NCI-H345 treated with DMSO at 0.1 percent for 48 hours (cell line): Measurements from ENCODE around the gene MFN1.
A peak's percentile ranks its signal among the peaks of the same experiment; 100 is the strongest.
"Not testable (repeated sequence)": the region's sequence is repeated elsewhere in the genome, so short reads cannot be mapped to it uniquely, and the experiment has no call there.

ENCODE experiments used
- DNase-seq: peaks from one replicate; lab custom pipeline; 2025; ENCODE audit not compliant: unreplicated experiment; lab: John Stamatoyannopoulos, UW

MFN1 gene

DNA sequence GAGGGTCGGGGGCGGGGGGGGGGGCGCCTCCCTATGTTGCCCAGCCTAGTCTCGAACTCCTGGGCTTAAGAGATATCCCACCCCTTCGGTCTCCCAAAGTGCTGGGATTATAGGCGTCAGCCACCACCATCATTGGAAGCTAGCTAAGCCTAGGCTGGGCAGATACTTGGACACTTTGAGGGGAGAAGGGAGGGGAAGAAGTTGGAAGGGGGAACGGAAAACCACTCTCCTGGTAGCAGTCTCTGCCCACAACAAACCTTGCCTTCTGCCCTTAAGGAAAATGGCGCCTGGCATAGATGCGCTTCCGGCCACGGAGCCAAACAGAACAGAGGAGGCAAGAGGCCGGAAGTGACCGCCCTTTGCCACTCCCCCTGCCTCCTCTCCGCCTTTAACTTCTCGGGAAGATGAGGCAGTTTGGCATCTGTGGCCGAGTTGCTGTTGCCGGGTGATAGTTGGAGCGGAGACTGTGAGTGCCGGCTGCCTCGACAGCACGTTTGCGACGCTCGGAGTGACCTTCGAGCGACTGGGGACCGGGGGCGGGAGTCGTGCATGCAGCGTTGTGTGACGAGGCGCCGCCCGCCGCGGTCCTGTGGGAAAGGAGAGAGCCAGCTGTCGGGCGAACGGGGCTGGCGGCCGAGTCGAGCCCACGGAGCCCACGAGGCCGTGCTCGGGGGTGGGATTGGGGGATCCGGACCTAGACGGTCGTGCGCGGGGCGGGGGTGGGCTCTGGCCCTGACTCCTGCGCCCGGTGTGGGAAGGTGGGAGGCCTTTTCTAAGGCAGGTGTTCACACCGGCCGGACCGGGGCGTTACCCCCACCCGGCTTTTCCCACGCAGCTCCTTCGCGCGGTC lies at the start of gene MFN1:
TSS of gene MFN1 (plus strand) at position 365 of the 850 bp plus-strand sequence. CDS start 1,143 bp downstream, outside the sequence.
- DNase-seq: peak; percentile 98

DNA sequence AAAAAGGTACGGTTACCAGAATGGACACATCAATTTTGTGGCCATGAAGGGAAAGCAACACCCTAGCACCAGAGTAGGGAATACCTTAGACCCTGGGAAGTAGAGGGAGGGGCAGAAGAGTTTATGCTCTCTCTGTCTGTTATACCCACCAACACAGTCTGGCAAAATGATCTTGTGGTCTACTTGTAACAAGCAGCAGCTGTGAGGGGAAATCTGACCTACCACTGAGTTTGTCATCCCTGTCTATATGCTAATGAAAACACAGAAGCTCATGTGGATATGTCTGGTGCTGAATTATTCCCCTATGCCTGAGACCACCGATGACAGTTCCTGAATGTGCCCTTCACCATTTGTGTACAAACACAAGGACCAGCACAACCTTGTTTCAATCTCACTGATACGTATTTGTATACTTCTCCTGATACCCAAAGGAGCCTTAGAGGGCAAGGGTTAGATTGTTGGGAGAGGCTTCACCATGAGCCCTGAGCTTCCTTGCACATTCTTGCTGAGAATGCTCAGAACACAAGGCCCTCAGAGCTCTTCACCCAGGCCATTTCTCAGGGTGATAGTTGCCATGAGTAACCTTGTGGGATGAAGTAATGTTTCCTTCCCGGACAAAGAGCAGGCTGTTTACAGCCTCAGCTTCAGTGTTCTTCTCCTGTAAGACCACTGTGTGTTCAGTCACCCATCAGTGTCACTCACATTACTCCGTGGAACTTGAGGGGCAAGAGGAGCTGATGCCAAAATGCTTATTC lies 49.4 kb upstream of the MFN1 start:
- no peak for DNase-seq

DNA sequence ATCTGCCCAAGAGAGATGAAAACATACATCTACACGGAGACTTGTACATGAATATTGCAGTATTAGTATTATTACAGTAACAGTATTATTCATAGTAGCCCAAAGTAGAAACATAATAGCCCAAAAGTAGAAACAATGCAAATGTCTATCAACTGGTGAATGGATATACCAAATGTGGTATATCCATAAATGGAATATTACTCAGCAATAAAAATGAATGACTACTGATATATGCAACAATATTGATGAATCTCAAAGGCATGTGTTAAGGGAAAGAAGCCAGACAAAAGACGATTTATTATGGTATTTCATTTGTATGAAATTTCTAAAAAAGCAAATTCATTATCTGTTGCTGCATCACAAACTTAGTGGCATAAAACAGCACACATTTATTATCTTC lies 48.2 kb upstream of the MFN1 start:
- no peak for DNase-seq

DNA sequence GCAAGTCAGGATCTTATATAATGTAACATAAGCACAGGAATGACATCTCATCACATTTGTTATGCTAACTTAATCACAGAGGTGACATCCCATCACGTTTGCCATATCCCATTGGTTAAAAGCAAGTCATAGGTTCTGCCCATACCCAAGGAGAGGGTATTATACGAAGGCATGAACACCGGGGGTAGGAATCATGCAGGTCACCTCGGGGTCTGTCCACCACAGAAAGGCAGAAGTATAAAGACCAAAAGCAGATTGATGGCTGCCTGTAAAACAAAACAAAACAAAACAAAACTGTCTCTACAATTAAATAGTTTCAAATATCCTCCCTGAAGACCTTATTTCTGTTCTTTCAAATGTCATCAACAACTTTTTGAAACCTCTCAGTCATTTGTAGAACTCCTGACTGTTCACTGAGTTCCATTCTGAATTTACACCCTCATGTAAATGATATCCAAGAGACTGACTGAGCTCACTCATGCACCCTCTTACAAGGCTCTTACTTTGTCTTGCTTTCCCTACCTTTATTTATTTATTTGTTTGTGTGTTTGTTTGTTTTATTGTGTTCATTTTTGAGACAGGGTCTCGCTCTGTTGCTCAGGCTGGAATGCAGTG lies 47.4 kb upstream of the MFN1 start:
- DNase-seq: no peak

DNA sequence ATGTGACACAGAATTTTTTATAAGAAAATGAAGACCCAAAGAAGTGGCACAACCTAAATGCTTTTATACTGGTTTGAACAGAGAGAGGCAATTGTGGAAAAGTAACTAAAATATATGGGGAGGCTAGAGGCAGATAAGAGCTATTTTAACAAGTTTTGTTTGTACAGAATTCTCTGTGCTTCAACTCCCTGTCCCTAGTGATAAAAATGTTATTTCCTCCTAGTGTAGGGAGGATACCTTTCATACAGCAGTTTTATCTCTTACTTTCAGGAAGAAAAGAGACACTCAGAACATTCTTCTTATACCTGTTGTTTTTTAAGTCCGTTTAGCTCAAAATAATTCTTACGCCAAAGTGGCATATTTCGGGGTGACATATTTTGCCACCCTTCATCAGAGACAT lies 45.9 kb upstream of the MFN1 start:
- no peak for DNase-seq

DNA sequence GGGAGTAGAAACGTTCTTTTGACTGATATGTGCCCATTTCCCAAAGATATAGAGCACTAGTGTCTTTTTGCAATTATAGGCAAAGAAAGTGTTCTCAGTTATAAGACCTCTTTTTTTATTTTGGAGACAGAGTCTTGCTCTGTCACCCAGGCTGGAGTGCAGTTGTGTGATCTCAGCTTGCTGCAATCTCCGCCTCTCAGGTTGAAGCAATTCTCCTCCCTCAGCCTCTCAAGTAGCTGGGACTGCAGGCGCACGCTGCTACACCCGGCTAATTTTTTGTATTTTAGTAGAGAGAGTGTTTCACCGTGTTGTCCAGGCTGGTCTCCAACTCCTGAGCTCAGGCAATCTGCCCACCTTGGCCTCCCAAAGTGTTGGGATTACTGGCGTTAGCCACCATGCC lies 45.4 kb upstream of the MFN1 start:
- no peak for DNase-seq

DNA sequence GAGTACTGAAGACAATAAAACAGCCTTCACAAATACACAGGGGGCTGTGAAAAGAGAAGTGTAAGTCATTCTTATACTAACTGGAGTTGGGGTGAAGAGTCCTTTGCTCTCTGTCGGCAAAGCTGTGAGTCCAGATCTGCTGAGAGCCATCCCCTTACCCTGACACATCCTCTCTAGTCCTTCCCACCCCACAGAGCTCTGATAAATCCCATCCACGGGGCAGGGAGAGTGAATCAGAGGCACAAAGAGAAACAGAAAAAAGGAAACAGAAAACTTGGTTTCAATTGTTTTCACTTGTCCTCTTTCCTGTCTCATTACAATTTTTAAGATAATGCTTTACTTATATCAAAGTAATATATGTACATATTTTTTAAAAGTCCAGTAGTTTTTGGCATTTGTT lies 42.9 kb upstream of the MFN1 start:
- DNase-seq: no peak

DNA sequence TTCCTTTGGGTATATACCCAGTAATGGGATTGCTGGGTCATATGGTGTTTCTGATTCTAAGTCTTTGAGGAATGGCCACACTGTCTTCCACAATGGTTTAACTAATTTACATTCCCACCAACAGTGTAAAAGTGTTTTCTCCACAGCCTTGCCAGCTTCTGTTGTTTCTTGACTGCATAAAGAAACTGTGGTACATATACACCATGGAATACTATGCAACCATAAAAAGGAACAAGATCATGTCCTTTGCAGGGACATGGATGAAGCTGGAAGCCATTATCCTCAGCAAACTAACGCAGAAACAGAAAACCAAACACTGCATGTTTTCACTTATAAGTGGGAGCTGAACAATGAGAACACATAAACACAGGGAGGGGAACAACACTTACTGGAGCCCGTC lies 40.1 kb upstream of the MFN1 start:
- DNase-seq: not testable (repeated sequence)

DNA sequence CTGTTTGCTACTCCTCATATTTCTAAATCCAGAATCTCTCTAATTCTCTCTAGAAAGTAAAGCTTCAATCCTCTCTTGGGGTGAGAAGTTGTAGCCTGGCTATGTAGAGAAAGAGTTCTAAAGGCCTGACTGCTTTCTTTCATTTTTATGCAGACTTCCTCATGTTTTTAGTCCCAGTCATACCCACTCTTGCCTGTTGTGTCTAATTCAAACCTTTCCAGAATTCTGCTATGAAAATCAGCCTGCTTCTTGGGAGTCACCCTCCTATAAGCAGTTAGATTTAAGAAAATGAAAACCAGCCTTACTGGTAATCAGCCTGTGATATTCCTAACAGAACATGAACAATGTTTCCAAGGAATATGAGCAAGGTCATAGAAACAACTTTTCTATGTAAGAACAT lies 39.5 kb upstream of the MFN1 start:
- no peak for DNase-seq

DNA sequence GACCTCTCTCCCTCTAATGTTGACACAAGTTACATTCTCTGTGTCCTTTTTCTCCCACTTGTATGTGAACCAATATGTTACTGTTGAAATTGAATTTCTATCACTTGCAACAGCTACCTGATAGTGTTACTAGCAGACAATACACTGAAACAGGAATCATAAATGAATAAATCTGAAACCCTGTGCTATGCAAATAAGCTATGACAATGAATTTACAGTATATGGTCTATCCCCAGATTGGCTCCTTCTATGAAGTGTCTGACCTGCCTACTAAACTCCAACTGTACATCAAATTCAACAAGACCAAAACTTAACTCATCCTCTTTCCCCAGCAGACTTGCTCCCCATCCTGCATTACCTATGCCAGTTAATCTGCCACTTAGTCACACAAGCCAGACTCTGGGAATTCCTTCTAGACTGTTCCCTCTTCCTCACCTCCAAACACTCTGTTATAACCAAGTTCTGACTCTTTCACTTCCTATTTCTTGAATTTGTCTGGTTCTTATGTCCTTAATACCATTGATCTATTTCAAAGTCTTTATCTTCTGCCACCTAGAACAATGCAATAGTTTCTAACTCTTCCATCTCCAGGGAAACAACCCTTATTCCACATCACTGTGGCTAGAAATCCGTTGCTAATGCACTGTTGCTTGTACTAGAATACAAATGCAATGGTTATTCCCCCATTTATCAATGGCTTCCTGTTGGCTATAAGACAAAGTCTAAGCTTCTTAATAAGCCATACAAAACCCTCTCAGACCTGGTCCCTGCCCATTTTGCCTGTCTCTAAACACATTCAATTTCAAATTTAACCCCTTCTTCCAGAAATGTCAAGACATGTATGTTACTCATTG lies 38.1 kb upstream of the MFN1 start:
- no peak for DNase-seq

DNA sequence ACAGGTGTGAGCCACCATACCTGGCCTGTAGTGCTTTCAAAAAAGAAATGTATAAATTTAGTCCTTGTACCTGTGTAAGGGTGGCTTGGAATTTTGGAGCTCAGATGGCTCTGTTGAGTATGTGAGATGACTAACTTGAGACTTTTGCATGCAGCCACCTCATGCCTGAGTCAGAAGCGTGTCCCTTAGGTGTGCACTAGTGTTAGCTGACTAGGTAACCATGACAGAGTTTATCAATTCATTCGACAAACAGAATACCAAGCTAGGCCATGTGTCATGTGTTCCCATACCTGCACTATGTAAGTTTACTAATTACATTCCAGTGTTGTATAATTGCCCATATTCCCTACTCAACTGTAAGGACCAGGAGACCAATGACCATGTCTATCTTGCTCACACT lies 28.6 kb upstream of the MFN1 start:
- DNase-seq: no peak

DNA sequence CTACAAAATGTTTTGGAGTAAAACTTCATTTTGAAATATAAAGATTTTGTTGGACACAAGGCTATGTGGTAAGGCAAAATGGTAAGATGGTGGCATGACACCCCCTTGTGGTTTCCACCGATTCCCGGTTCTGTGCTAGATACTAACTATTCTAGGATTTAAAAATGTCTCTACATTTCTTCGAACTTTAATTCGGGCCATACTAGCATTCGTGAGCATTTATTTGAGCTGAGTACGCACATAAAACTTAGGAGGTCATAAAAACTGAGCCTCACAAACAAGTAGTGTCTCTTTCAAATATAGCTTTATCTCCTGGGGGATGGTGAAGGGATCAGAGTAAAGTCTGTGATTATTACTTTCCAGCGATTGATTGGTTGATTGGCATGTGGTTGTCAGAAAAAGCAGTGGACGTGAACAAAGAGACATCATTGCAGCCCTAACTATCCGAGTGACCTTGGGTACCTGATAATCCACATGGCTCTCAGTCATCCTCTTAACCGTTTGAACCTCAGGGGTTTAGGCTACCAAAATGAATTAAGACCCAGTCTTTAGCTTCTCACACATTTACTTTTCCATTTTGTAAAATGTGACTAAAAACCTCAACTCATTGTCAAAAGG lies 25.7 kb upstream of the MFN1 start:
- peak; percentile 11 for DNase-seq

DNA sequence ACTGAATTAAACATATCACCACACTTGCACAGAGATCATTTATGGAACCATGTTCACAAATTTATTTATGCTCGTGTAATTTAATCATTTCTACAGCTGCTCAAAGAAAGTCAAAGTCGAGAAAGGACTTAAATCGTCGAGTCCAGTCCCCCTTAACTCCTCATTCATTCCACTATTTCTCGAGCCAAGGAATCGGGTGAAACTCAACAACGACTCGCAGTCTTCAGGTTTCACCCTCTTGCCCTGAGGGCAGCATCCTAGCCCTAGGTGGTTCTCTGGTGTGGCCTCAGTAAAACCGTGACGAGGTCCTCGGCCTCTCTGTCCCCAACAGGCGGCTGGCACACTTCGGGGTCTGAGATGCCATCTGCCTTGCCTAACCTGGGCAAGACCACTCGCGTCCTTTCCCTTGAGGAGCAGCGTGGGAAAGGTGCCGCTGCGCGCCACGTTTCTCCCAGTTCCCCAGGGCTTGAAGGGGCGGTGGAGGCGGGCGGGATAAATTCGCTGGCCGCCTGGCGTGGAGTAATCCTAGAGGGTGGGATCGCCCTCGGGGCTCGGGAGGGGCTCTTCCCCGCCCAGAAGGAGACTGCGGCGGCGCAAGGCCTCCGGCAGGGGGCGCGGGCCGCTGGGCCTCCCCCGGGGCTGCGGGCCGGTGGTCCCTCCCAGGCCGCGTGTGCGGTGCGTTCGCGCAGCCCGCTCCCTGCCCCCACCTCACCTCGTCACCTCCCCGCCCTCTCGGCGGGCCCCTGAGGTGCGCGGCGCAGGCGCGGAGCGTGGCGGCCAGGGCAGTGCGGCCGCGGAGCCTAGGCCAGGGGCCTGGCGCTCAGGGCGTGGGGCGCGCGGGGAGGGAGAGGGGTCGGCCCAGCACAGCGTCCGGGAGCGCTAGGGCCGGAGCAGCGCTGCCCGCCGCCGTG lies 25.0 kb upstream of the MFN1 start, which contains the start of gene ZNF639:
TSS of gene ZNF639 (plus strand) at position 746 of the 911 bp plus-strand sequence. CDS start 5,263 bp downstream, outside the sequence.
- DNase-seq: peak; percentile 91

DNA sequence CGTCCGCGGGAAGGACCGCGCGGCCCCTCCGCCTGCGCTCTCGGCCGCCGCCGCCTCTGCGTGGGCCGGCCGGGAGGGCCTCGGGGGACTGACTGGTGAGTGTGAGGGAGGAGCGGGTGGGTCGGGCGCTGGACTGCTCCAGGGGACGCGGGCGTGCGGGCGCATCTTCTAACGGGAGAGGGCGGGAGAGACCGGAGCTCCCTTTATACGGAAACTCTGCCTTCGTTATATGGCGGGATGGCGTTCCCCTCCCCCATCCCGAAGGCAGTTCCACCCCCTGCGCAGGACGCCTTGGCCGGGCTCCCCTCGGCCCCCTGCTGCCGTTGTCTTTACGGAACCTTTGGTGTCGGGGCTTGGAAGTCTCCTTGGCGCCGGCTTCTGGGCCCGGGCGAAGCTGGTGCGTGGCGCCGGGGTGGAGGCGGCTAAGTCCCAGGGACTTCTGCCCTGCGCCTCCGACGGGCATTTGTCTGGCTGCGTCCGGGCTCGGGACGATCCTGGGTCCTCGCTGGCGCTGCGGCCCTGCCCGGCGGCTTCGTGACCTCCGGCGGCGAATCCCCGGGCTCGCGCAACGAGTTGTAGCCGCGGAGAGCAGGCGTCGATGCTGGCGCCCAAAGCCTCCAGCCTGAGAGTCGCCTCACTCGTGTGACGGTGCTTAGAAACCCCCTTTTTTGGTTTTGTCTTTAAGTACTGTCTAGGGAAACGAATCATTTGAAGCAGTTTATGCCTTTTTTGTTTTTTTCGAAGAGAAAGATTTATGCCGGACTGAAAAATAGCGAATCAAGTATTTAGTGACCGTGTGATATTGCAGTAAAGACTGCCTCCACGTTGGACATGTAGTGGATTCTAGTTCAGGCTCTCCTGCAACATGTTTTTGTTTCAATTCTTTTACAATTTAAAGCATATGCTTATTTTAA lies 24.1 kb upstream of the MFN1 start:
- peak; percentile 45 for DNase-seq

DNA sequence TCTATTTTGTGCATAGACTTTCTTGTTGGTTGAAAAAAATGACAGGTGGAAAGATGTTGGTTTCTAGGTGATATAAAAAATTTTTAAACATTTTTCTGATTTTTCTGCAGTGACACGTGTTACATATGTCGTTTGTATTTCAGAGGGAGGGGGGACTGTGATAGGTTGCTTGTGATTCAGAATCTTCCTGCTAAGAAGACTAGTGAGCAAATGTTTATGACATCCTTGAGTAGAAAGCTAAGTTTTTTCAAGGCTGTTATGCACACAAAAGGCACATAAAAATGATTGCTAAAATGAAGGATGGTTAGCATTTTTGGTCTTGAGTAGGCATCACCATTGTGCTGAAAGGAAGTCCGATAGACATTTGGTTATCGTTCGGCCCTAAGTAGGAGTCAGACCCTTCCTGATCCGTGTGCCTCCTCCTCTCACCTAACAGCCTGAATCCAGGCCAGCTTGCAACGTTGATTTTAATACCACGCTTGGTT lies 23.2 kb upstream of the MFN1 start:
- DNase-seq: no peak

DNA sequence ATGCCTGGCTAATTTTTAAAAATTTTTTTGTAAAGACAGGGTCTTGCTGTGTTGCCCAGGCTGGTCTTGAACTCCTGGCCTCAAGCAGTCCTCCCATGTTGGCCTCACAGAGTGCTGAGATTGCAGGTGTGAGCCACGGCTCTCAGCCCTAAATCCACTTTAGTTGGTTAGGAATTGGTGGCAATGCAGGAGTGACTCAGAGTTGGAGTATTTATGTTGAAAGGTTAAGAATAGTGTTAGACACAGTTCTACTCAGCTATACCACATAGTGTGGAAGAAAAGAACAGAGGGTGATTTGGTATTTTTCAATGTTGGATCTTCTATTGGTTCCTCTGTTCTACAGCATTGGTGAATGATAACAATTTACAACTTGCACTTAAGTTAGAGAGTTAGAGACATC lies 17.1 kb upstream of the MFN1 start:
- DNase-seq: no peak

DNA sequence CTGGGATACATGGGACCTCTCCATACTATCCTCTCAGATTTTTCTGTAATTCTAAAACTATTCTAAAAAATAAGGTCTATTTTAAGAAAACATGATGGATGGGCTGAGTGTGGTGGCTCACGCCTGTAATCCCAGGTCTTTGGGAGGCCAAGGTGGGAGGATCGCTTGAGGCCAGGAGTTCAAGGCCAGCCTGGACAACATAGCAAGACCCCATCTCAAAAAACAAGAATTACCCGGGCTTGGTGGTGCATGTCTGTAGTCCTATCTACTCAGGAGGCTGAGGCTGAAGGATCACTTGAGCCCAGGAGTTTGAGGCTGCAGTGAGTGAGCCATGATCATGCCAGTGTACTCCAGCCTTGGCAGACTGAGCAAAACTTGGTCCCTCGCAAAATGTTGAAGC lies 15.3 kb upstream of the MFN1 start:
- no peak for DNase-seq

DNA sequence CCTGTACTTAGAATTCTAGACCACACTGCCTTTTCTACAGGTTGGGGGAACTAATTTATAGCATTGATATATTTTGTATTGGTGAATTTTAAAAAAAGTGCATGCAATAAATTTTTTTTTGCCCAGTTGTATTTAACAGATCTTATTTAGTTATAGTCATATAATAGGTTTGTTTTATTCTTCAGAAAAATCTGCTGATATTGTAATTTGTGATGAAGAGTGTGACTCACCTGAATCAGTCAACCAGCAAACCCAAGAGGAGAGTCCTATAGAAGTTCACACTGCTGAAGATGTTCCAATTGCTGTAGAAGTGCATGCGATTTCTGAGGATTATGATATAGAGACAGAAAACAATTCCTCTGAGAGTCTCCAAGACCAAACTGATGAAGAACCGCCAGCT lies 14.4 kb upstream of the MFN1 start:
- no peak for DNase-seq
